SH-SY5Y (cell line): ENCODE measurements around the gene ARHGAP31.

Experiments used
- GATA2 ChIP-seq: IDR thresholded peaks from 2 replicates; pipeline ENCODE4 v1.6.1; 2011; ENCODE audit warnings: mild to moderate bottlenecking, low read depth, low read length
- GATA3 ChIP-seq: IDR thresholded peaks from 2 replicates; pipeline ENCODE4 v1.6.1; 2011; ENCODE audit warnings: low read depth, mild to moderate bottlenecking, low read length, moderate library complexity

ARHGAP31 gene

DNA sequence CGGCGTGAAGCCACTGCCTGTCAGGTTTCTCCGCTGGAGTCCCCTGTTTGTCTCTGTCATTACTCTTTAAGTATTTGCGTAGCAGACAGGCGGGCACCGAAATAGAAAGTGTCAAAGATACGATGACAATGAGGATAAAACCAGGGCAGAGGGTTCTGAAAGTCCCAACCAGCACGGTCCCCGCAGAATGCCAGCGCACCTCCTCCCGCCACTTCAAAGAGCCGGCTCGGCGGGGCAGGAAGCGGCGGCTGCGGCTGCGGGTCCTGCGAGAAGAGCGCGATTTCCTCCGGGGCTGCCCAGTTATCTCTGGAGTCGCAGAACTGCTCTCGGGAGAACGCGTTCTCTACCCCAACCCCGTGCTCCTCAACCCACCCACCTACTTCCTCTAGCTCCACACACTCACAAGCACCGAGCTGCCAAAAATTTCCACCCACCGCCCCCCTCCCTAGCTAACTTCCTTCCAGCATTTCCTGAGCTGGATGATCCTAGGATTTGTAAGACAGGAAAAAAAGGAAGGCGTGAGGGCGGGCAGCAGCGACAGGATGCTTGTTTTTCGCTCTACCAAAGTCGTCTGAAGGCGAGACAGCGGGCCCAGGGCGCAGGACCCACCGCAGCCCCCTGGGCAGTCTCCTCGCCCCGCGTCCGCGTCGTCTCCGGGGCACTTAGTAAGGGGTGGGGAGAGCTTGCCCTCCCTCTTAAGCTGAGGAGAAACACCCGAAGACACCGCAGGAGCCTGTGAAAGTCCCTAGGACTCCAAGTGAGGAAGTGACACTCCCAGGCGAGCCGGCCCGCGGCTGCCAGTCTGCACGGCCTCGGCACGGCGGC is at the start of gene ARHGAP31:
Gene ARHGAP31 (plus strand): TSS at position 513 of the 825 bp plus-strand sequence. CDS start 522 bp downstream, outside the sequence.
- no peak for TF ChIP-seq GATA2
- no peak for TF ChIP-seq GATA3

- TF ChIP-seq GATA3 (no peak), GATA2 (no peak)
These were observed 48.4 kb upstream of the ARHGAP31 start for GRCh38 chr3:119245778-119246177.

- no peak for TF ChIP-seq GATA3
- TF ChIP-seq GATA2, result no peak
These were observed 39.0 kb upstream of the ARHGAP31 start for GRCh38 chr3:119255214-119255613.

GRCh38 chr3:119257111-119257510 is 37.1 kb upstream of the ARHGAP31 start:
- TF ChIP-seq GATA2 (no peak), GATA3 (no peak)

DNA sequence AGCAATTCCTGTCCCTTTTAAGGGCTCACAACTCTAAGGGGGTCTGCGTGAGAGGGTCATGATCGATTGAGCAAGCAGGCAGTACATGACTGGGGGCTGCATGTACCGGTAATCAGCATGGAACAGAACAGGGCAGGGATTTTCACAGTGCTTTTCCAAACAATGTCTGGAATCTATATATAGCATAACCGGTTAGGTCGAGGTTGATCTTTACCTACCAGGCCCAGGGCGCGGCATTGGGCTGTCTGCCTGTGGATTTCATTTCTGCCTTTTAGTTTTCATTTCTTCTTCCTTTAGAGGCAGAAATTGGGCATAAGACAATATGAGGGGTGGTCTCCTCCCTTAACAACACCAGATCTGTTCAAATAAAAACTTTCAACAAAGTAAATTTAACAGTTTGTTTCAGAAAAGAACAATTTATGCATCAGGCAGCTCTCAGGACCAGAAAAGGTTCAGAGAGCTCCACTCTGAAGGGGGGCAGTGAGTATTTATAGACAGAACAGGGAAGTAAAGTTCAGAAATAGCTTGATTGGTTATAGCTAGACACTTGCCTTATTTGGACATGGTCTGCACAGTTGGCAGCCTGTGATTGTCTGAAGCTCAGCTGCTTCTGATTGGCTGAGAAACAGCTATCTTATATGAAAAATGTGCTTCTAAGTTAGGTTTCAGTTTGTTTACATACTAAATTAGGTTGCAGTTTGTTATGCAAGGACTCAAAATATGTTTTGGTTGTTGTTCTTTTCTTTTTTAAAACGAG is 36.4 kb upstream of the ARHGAP31 start:
- TF ChIP-seq GATA3, result no peak
- no peak for TF ChIP-seq GATA2

GRCh38 chr3:119258915-119259314 is 35.3 kb upstream of the ARHGAP31 start:
- TF ChIP-seq GATA2 (no peak), GATA3 (no peak)

GRCh38 chr3:119259821-119260220 is 34.4 kb upstream of the ARHGAP31 start:
- no peak for TF ChIP-seq GATA2
- TF ChIP-seq GATA3, result no peak

DNA sequence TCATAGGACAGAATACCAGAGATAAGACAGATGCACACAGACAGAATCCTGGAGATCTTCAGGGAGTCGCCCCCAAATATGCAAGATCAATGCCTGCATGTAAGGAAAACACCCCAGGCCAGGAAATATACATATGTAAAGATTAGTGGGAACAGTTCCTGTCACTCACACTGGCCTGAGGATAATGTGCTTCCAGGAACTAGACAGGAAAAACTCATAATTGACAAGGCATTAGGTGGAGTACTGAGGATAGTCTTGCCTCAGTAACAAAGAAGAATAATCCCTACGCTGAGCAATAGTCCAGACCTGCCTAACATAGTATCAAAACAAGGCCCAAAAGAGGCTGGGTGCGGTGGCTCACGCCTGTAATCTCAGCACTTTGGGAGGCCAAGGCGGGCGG is 33.1 kb upstream of the ARHGAP31 start:
- TF ChIP-seq GATA3 (no peak), GATA2 (no peak)

- TF ChIP-seq GATA2 (no peak), GATA3 (no peak)
These were observed 17.5 kb upstream of the ARHGAP31 start for GRCh38 chr3:119276680-119277079.

DNA sequence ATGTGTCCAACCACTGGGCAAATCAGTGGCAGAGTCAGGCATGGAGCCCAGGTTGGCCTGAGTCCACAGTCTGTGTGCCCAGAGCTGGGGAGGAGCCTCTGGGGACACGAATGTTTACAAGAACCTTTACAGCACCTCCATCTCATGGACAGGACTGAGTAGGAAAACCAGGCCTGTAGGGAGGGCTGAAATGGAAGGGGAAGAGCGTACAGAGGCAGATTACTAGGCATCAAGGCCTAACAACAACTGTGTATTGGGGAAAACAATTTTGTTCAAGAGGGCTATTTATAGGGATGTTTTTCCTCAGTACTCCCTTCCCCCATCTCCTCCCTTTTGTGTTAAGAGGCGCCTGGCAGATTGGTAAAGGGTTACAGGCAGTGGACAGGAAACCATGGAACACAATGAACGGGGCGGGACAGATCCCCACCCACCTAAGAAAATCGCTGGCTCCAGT is 15.1 kb upstream of the ARHGAP31 start:
- TF ChIP-seq GATA2 (no peak), GATA3 (no peak)

DNA sequence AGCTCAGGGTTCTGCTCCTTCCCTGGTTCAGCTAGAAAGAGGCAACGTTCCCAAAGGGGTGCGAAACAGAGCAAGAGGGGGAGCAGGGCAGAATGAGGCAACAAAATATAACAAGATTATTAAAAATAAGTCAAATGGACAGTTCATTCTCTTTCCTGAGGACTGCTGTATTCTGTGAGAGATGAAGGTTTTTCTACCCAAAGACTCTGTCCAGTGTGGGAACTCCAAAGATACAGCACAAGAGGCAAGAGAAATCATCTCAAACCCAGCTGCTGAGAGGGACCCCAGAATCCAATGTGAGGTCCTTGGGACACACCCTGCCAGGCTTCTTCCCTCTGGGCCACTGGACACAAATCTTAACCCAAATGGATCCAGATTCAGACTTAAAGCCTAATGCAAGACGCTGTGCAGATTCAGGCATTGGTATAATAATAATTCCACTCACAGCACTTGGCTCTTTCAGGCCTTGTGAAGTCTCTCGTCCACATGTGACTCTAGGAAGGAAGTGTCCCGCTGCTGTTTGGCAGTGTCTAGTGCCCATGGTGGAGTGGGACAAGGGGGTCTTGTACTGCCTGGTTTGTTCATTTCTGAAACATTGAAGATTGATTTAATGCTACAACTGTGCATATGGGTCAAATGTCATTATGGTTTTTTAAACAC is 14.5 kb upstream of the ARHGAP31 start:
- TF ChIP-seq GATA3, result no peak

- TF ChIP-seq GATA3 (no peak), GATA2 (no peak)
These were observed 5.3 kb upstream of the ARHGAP31 start for GRCh38 chr3:119288669-119289403.

DNA sequence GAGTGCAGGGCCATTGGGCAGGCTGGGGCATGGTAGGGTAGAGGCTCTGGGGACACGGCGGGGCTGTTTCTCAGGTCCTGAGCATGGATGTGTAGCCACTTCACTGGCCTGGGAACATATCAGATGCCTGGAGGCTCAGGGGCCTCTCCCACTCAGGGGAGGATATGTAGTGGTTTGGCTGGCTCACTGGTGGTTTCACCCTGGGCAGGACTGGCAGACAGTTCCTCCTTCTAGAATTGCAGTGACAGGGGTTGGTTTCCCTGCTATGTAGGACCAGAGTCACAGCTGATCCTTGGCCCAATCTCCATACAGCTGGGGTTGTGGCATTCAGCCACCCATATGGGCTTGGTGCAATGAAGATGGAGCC is 4.8 kb upstream of the ARHGAP31 start:
- TF ChIP-seq GATA2 (no peak), GATA3 (no peak)

- no peak for TF ChIP-seq GATA2
- TF ChIP-seq GATA3, result no peak
These were observed 3.6 kb upstream of the ARHGAP31 start for GRCh38 chr3:119290613-119291012.
